Urinary bladder (tissue), 4 donors: ENCODE measurements around the gene FAM53B. TPM values are rescaled to one million over a fixed set of nuclear protein-coding genes. Genes with fewer than 3 reads are reported as not detected.
A peak's percentile ranks its signal among the peaks of the same experiment; 100 is the strongest.

Source experiments
- DNase-seq: peaks from one replicate; pipeline ENCODE4 v3.0.0-alpha.2; 2015; ENCODE audit errors: extremely low spot score
- H3K27ac ChIP-seq: one replicate; pipeline ENCODE4 v1.5.1; 2013; ENCODE audit warnings: low read depth, mild to moderate bottlenecking, moderate library complexity
- H3K36me3 ChIP-seq: one replicate; pipeline ENCODE4 v1.6.1; 2013; ENCODE audit warnings: mild to moderate bottlenecking, moderate library complexity; ENCODE audit not compliant: insufficient read depth
- H3K4me1 ChIP-seq: one replicate; pipeline ENCODE4 v1.6.1; 2013; ENCODE audit warnings: mild to moderate bottlenecking, moderate library complexity; ENCODE audit not compliant: insufficient read depth
- H3K4me3 ChIP-seq: one replicate; pipeline ENCODE4 v1.5.1; 2013; ENCODE audit warnings: low read depth, low read length
- WGBS: extraction: QIAGEN DNeasy Blood & Tissue Kit; methylation state at CpG from one replicate; pipeline ENCODE4 v1.1.7; 2013; 5-methylcytosine and 5-hydroxymethylcytosine counted together
- polyA plus RNA-seq: library from polyadenylated mRNA; stranded (reverse); fragments of 200-250 nt; gene quantifications from one replicate; pipeline ENCODE4 v1.2.3, GENCODE V29; 2013
- total RNA-seq: library from RNA; depleted of rRNA; stranded (reverse); fragments of >200 nt; gene quantifications from one replicate; pipeline ENCODE4 v1.2.3, GENCODE V29; 2014
- donor health status: healthy with polysubstance abuse.
- donor health status: healthy.

Gene FAM53B
- total and polyA plus RNA-seq, 2 donors = 15.9 to 19.8 TPM

DNA sequence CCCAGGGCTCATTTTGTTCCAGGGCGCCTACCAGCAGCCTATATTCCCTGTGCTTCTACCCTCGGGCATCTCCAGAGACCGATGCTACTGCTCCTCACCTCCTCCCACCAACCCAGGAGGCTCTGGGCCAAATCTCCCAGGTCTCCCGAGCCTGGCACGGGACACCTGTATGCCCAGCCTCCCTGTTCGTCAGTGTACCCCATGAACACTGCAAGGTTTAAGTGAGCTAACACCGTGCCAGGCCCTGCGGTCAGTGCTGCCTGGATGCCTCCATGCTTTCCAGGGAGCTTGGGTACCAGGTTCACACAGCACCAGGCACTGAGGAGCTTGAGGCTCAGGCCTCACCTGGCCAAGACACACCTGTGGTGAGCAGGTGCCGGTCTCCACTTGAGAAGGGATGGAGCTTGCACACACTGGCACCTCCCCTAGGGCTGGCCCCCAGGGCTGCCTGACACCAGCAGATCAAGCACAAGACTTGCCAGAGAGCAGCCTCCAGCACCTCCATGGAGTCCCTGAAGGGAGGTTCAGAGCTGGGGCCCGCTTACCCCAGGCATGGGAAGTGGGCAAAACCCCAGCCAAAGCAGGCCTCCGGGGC lies 80.3 kb downstream of the FAM53B start:
- 95% methylated on average over 11 of the region's 11 CpGs for WGBS
- no peak overlapping the region for H3K4me3 ChIP-seq
- no peak for DNase-seq
- no peaks in the 10 kb centered on the region for H3K4me1 ChIP-seq
- H3K27ac ChIP-seq = no peak overlapping the region
- H3K36me3 ChIP-seq = no peaks in the 10 kb centered on the region

DNA sequence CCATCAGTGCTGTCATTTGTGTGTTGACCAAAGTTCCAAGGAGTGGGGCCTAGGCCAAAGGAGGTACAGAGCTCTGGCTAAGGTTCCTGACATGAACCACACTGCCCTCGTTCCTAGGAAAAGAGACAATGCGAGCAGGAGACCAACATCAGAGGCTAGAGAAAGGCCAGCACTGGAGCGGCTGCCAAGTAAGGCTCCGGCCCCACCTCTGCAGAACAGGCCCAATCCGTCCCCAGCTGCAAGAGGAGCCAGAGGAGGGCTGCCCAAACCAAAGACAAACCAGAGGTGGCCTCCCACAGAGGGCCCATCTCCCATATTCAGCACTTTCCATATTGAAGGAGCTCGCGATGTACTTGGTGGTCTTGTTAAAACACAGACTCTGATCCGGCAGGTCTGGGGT lies 81.0 kb downstream of the FAM53B start:
- Histone ChIP-seq H3K4me3 (no peak overlapping the region), H3K27ac (no peak overlapping the region), H3K4me1 (no peaks in the 10 kb centered on the region), H3K36me3 (no peaks in the 10 kb centered on the region)
- no peak for DNase-seq
- 79% methylated on average over 8 of the region's 8 CpGs for WGBS

DNA sequence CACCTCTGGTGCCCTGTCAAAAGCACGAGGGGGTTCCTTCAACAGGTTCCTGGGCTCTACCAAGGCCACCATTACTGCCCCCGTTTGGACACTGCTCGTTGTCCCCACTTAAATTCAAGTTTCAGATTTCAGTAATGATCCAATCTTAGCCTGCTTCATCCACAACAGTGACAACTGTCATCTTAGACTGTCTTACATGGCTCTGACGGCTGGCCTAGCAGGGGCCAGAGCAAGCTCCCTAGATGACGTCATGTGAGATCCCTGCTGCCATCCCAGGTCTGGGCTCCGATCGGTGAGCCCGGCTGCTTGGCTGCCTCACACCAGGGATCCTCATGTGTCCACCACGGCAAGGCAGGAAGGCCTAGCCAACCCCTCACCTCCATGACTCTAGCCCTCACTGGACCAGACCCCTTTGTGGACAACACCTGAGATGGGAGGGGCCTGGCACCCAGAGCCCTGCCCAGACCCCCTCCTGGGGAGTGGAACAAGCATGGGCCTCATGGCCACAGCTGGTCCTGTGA lies 82.5 kb downstream of the FAM53B start:
- no peak overlapping the region for H3K27ac ChIP-seq
- DNase-seq = no peak
- H3K4me1 ChIP-seq = no peaks in the 10 kb centered on the region
- no peaks in the 10 kb centered on the region for H3K36me3 ChIP-seq
- no peak overlapping the region for H3K4me3 ChIP-seq
- 93% methylated on average over 9 of the region's 9 CpGs for WGBS

DNA sequence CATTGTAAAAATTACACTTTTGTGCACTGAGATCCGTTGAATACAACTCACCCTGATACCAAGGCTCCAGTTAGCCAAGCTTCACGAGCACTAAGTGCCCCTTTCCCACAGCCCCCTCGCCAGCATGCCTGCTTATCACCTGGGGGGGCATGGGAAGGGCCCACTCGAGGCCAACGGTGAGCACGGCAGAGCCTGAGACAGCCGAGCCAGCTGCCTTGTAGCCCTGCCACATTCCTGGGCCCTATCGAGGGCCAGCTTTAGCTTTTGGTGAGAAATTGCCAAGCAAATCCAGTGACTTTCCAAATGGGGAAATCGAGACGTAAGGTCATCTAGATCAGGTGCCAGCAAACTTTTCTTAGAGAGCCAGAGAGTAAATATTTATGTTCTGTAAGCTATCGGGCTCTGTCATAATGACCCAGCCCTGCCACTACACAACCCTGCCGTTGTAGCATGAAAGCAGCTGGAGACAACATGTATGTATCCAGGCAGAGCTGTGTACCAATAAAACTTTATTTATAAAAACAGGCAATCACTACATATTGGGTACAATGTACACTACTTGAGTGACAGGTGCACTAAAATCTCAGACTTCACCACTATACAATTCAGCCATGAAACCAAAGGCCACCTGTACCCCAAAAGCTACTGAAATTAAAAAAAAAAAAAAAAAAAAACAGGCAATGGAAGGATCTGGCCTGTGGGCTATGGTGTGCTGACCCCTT lies 83.6 kb downstream of the FAM53B start:
- no peak for DNase-seq
- WGBS = 75% methylated on average over 12 of the region's 12 CpGs
- no peak overlapping the region for H3K27ac ChIP-seq

DNA sequence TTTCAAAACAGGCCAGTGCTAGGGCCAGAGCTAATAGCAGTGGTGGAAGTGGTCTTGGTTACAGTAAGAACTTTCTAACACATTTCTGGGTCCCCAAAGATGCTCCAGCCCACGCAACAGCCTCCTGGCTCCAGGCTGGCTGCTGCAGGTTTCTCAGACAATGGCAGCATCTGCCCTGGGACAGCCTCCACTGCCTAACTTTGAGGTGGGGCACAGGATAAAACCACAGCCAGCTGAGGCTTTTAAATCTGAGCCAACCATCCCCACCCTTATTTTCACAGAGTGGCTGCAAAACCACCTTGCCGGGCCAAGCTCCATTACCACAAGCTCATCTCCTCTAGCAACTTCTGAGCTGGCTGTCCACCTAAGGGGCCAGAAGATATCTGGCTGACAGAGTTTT lies 84.8 kb downstream of the FAM53B start:
- Histone ChIP-seq H3K4me1 (no peaks in the 10 kb centered on the region), H3K27ac (no peak overlapping the region), H3K4me3 (no peak overlapping the region), H3K36me3 (no peaks in the 10 kb centered on the region)
- no peak for DNase-seq
- WGBS = 90% methylated on average over 2 of the region's 2 CpGs

More for the DNA sequence above, 83.6 kb downstream of the FAM53B start:
- Histone ChIP-seq H3K4me1 (no peaks in the 10 kb centered on the region), H3K36me3 (no peaks in the 10 kb centered on the region), H3K4me3 (no peak overlapping the region)

DNA sequence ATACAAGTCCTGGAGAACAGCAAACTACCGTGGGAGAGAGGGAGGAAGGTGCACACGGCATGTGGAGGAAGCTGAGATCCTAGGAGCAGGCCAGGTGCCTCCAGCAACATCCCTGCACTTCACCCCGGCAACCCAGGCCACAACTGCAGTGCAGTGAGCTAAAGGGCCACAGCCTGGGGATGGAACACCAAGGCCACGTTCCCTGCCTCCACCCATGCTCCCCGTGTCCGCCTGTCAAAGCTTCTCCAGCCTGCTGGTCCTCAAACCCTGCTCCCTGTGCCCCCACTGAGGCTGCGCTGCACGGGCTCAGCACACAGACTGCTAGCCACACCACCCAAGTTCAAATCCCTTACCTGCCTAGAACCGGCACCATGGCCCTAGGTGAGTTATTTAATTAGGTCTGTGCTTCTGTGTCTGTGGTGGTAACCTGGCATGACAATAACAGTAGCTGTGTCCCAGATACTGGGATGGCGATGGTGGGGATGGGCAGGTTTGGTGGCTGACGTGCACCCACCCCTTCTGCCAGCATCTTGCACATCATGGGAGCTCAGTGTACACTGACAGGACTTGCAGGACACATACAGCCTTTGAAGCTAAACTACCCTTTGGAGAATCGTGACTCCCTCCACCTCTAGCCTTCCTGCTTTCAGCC lies 85.5 kb downstream of the FAM53B start:
- no peak overlapping the region for H3K27ac ChIP-seq
- WGBS = 97% methylated on average over 12 of the region's 12 CpGs
- H3K4me1 ChIP-seq = no peaks in the 10 kb centered on the region
- DNase-seq = no peak
- H3K4me3 ChIP-seq = no peak overlapping the region
- no peaks in the 10 kb centered on the region for H3K36me3 ChIP-seq

DNA sequence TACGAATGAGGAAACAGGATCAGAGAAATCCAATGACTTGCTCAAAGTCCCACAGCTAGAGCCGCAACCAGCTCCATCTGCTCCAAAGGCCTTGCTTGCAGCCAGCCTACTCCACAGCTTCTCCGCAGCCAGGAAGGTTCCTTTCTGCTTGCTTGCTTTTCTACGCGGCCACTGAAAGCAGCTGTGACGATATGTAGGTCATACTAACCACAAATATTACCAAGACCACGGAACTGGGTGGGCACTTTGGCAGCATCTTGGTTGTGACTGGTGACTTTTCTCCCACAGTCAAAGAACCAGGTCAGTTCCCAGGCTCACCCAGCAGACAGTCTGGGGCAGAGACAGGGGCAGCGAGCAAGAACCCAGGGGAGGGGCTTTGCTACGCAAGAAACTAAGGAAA lies 86.4 kb downstream of the FAM53B start:
- H3K36me3 ChIP-seq = no peaks in the 10 kb centered on the region
- H3K4me3 ChIP-seq = no peak overlapping the region
- H3K4me1 ChIP-seq = no peaks in the 10 kb centered on the region
- DNase-seq = no peak
- peak overlapping the region; percentile 18 for H3K27ac ChIP-seq
- WGBS = 66% methylated on average over 9 of the region's 9 CpGs

DNA sequence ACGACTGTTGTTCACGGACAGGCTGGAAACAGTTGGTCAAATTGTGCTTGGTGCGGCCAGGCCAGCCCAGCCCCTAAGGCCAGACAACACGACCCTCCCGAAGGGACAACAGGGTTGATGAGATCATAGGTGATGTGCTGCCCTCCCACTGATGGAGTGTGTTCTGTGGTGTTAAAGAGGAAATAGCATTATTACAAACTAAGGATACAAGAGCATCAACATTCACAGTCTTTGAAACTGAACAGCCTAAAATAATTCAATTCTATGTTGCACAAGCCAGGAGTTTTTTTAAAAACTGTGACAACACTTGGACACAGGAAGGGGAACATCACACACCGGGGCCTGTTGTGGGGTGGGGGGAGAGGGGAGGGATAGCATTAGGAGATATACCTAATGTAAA lies 87.6 kb downstream of the FAM53B start:
- H3K36me3 ChIP-seq = no peaks in the 10 kb centered on the region
- no peak for DNase-seq
- no peak overlapping the region for H3K4me3 ChIP-seq
- WGBS = 85% methylated on average over 6 of the region's 6 CpGs
- H3K4me1 ChIP-seq = no peaks in the 10 kb centered on the region
- no peak overlapping the region for H3K27ac ChIP-seq

DNA sequence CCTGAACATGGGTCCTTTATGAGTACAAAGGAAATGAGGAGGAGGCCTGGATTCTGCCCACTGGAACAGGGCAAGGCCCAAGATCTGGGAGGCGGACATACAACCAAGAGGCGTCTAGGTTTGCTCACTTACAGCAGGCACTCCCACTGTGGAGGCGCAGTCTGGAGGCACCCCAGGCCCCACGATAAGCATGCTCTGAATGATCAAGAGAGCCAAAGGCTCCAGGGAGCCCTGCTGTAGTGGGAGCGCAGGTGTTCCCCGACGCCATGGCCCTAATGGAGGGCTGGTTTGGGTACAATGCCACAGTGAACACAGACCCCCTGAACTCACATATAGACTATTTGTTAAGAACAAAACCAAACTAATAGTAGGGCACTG lies 88.1 kb downstream of the FAM53B start:
- DNase-seq = no peak
- H3K4me1 ChIP-seq = no peaks in the 10 kb centered on the region
- no peak overlapping the region for H3K27ac ChIP-seq
- no peaks in the 10 kb centered on the region for H3K36me3 ChIP-seq
- H3K4me3 ChIP-seq = no peak overlapping the region
- WGBS = 98% methylated on average over 7 of the region's 7 CpGs

DNA sequence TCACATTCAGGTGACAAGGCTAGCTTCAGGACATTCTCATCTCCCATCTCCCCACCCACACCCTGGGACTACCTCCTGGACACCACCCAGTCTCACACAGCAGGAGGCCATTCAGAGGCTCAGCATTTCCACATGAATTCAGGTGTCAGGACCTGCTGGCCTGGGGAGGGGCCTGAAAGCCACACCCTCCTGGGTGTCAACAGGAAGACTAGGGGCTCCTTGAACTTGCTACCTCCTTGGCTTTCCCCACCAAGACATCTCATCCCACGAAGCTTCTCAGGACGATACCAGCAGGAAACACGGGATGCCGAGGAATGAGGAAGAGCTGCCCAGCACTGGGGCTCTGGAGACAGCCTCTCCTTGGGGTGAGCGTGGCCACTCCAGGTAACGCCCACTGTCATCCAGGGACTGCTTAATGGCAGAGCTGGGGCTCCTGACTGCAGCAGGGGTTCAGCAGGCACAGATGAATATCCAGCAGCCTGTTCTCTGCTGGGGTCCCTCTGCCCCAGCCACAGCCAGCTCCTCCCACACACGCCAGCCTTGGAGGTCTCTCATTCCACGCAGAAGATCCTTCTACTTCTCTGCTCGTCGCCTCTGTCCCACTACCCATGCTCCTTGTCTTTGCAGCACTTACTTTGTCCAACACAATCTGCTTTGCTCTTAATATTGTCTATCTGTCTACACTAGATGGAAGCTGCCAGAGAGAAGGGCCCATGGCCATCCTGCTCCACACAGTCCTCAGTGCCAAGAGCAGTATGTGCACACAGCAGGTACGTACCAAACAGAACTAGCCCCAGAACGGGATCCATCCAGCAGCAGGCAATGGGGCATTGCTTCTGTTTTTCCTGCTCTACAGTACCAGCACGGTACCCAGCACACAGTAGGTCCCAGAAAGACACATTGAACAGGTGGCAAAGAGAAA lies 88.7 kb downstream of the FAM53B start:
- no peak overlapping the region for H3K4me3 ChIP-seq
- no peaks in the 10 kb centered on the region for H3K36me3 ChIP-seq
- no peak for DNase-seq
- no peaks in the 10 kb centered on the region for H3K4me1 ChIP-seq
- H3K27ac ChIP-seq = no peak overlapping the region
- WGBS = 90% methylated on average over 13 of the region's 13 CpGs

DNA sequence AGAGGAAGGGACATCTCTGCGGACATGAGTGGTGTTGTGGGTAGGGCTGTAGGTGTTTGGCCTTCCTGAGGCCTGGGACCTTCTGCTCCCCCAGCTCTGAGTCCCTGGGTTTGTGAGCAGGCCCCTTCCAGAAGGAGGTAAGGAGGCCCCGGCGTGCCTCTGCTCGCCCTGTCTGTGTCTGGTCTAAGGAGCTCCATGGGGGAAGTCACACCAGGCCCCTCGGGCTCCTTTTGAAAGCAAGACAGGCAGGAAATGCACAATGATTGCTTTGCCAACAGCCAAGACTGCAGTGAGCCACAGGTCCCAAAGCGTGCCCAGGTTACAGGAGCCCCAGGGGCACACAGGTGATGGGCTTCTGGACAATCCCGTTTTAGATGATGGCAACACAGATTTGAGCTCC lies 89.5 kb downstream of the FAM53B start:
- Histone ChIP-seq H3K4me3 (no peak overlapping the region), H3K36me3 (no peaks in the 10 kb centered on the region), H3K4me1 (no peaks in the 10 kb centered on the region), H3K27ac (peak overlapping the region; percentile 11)
- WGBS = 86% methylated on average over 7 of the region's 7 CpGs
- no peak for DNase-seq

DNA sequence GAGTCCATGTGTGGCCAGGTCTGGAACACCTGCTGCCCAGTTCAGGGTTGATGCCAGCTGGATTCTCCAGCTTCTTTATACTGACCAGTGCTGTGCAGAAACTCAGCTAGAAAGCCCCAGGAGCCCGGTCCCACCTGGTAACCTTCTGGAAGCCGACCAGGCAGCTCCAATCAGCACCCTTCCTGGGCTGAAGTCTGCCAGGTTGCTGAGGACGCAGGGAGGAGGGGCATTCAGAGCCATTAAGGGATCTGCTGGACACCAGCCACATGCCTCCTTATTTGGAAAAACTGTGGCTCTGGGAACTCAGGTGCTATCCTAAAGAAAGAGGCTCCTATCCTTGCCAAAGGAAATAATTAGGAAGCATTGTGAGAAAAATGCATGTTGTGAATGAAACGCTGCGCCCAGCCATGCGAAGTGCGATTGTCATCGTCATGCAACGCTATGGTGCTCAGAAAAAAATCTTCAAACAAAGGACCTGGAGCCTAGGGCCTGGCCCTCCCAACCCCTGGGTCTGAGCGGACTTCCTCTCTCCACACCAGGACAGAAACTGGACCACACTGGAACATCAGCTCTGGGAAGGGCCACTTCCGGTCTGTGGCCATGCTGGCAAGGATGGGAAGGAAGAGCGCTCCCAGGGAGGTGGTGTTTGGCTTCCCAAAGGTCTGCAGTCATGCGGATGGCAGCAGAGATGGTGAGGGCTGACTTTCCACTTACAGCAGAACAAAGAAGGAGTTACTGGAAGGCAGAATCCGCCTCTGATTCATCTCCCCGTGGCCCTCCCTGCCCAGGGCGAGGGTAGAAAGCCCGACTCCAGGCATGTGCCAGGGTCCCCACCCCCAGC lies 90.1 kb downstream of the FAM53B start:
- Histone ChIP-seq H3K36me3 (no peaks in the 10 kb centered on the region), H3K27ac (peak overlapping the region; percentile 11), H3K4me1 (no peaks in the 10 kb centered on the region), H3K4me3 (no peak overlapping the region)
- WGBS = 77% methylated on average over 17 of the region's 17 CpGs
- DNase-seq = no peak

DNA sequence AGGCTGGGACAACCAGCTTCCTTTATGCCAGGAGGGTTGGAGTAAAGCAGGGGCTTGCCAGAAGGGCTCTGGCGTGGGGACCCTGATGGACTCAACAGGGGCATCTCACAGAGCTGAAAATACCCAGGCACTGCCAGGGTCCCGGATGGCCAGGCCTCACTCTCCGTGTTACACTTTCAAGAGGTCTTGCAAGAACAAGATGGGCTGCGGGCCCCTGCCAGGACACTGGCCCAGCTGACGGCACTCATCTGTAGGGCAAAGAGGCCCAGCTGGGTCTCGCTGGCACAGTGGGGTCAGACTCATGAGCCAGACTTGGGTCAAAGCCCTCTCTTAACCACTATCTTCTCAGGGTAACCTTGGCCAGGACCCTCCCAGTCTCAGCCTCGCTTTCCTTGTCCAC lies 90.9 kb downstream of the FAM53B start:
- WGBS = 84% methylated on average over 7 of the region's 7 CpGs
- DNase-seq = no peak
- Histone ChIP-seq H3K36me3 (no peaks in the 10 kb centered on the region), H3K4me3 (no peak overlapping the region), H3K27ac (no peak overlapping the region), H3K4me1 (no peaks in the 10 kb centered on the region)
